B cell (primary cell): ENCODE measurements around the gene EXT2. TPM values are rescaled to one million over a fixed set of nuclear protein-coding genes. Genes with fewer than 3 reads are reported as not detected.

ENCODE experiments used
- ATAC-seq: fragments of 200-7000 bp; cut with Tn5 transposase; one replicate; pipeline ENCODE4 v1.10.0; 2021; ENCODE audit warnings: low read depth, mild to moderate bottlenecking, moderate number of reproducible peaks, moderate library complexity
- CTCF ChIA-PET: fragments of 350-600 bp; sonication (Branson Sonifier 250); formaldehyde crosslinking; loops from one replicate; lab custom pipeline; 2021; ENCODE audit warnings: antibody characterized with exemption, inconsistent platforms; lab: Charles Lee
- POLR2A ChIA-PET: fragments of 350-600 bp; sonication (Branson Sonifier 250); formaldehyde crosslinking; loops from one replicate; lab custom pipeline; 2021; ENCODE audit warnings: antibody characterized with exemption; lab: Charles Lee
- DNase-seq: peaks from one replicate; pipeline ENCODE4 v3.0.0; 2013
- H2AFZ ChIP-seq: 2 replicates; pipeline ENCODE4 v1.6.1; 2012; ENCODE audit warnings: mild to moderate bottlenecking, low read depth, low read length; ENCODE audit not compliant: insufficient read depth, poor library complexity, severe bottlenecking
- H3K27ac ChIP-seq, 2 donors: 1 replicate in 1 of 2; 2 replicates in 1 of 2; pipeline ENCODE4 v1.5.1; 2012 to 2013; ENCODE audit warnings: low read length in 2 of 2, mild to moderate bottlenecking in 2 of 2, moderate library complexity in 1 of 2
- H3K27me3 ChIP-seq, 4 experiments: fragments of 200-600 bp in 1 of 4; sonication (generic) in 1 of 4; replicated peaks in 1 of 4; 1 replicate in 2 of 4; 2 replicates in 2 of 4; pipeline versions ENCODE4 v1.6.1 to v1.7.0; 2013 to 2016; ENCODE audit warnings: low read length in 3 of 4, mild to moderate bottlenecking in 2 of 4, mixed read lengths in 1 of 4, moderate library complexity in 1 of 4; ENCODE audit not compliant: insufficient read depth in 4 of 4, control insufficient read depth in 3 of 4; ENCODE audit errors: control extremely low read depth in 1 of 4
- H3K36me3 ChIP-seq, 2 experiments: replicated peaks in 1 of 2; 1 replicate in 1 of 2; 2 replicates in 1 of 2; pipeline versions ENCODE4 v1.6.1 to v1.7.1; 2013; ENCODE audit warnings: low read length in 1 of 2; ENCODE audit not compliant: insufficient read depth in 2 of 2, control insufficient read depth in 1 of 2; ENCODE audit errors: control extremely low read depth in 1 of 2, extremely low read depth in 1 of 2
- H3K4me1 ChIP-seq, 2 donors: fragments of 200-600 bp in 1 of 2; sonication (generic) in 1 of 2; 1 replicate in 1 of 2; 2 replicates in 1 of 2; pipeline versions ENCODE4 v1.5.1 to v1.6.1; 2013 to 2017; ENCODE audit warnings: low read length in 2 of 2; ENCODE audit not compliant: control insufficient read depth in 2 of 2, insufficient read depth in 2 of 2
- H3K4me2 ChIP-seq: replicated peaks from 2 replicates; pipeline ENCODE3; 2012; ENCODE audit warnings: mild to moderate bottlenecking, low read depth, low read length; ENCODE audit not compliant: poor library complexity, severe bottlenecking
- H3K4me3 ChIP-seq, 5 experiments: fragments of 200-600 bp in 1 of 5; sonication (generic) in 1 of 5; 1 replicate in 3 of 5; 2 replicates in 2 of 5; pipeline versions ENCODE4 v1.5.1 to v1.7.0; 2011 to 2016; ENCODE audit warnings: low read length in 4 of 5, mild to moderate bottlenecking in 4 of 5, low read depth in 2 of 5, control low read depth in 1 of 5, moderate library complexity in 1 of 5; ENCODE audit not compliant: insufficient read depth in 1 of 5; ENCODE audit errors: control extremely low read depth in 1 of 5, extremely low read depth in 1 of 5
- H3K79me2 ChIP-seq: fragments of 200-600 bp; sonication (generic); one replicate; pipeline ENCODE4 v1.6.0; 2016; ENCODE audit warnings: low read length; ENCODE audit not compliant: control insufficient read depth, insufficient read depth
- H3K9ac ChIP-seq: fragments of 200-600 bp; sonication (generic); 2 replicates; pipeline ENCODE4 v1.6.1; 2017; ENCODE audit warnings: mild to moderate bottlenecking, low read length, moderate library complexity
- H3K9me3 ChIP-seq, 3 donors: one replicate each; pipeline versions ENCODE4 v1.6.1 to v1.7.1; 2013; ENCODE audit warnings: low read length in 2 of 3; ENCODE audit not compliant: control insufficient read depth in 2 of 3, insufficient read depth in 1 of 3; ENCODE audit errors: control extremely low read depth in 1 of 3
- H4K20me1 ChIP-seq: 2 replicates; pipeline ENCODE4 v1.6.0; 2012; ENCODE audit warnings: mild to moderate bottlenecking, low read length; ENCODE audit not compliant: insufficient read depth, control insufficient read depth, poor library complexity, severe bottlenecking
- H3K27ac Mint-ChIP-seq: one replicate; pipeline ENCODE4 v1.8.0; 2021; ENCODE audit warnings: mixed read lengths
- H3K27me3 Mint-ChIP-seq: one replicate; pipeline ENCODE4 v1.8.0; 2021; ENCODE audit warnings: mixed read lengths
- H3K4me1 Mint-ChIP-seq: one replicate; pipeline ENCODE4 v1.8.0; 2021; ENCODE audit warnings: mixed read lengths
- H3K4me3 Mint-ChIP-seq: one replicate; pipeline ENCODE4 v1.8.0; 2021; ENCODE audit warnings: mixed read lengths
- H3K9me3 Mint-ChIP-seq: one replicate; pipeline ENCODE4 v1.8.0; 2022; ENCODE audit warnings: mixed read lengths; ENCODE audit not compliant: insufficient read depth
- EZH2 ChIP-seq: IDR thresholded peaks from 2 replicates; pipeline ENCODE4 v1.6.1; 2012; ENCODE audit warnings: borderline replicate concordance, low read depth, mild to moderate bottlenecking, moderate library complexity, low read length; ENCODE audit not compliant: insufficient read depth, poor library complexity, severe bottlenecking
- WGBS: methylation state at CpG from one replicate; pipeline ENCODE4 v1.1.5; 2013; ENCODE audit warnings: missing lambda C conversion rate; ENCODE audit not compliant: insufficient coverage; 5-methylcytosine and 5-hydroxymethylcytosine counted together
- intact Hi-C: fragments of 100-400 bp; cut with micrococcal nuclease; formaldehyde crosslinking; loops from one replicate; pipeline ENCODE4 v1.10.0; 2022
- polyA plus RNA-seq: library from polyadenylated mRNA; depleted of rRNA; stranded (reverse); fragments of >200 nt; gene quantifications from 2 replicates; pipeline ENCODE4 v1.2.3, GENCODE V29; 2012
- total RNA-seq, 2 donors: library from RNA; stranded (reverse); fragments of 120-200 nt in 1 of 2; gene quantifications; 1 replicate in 1 of 2; 2 replicates in 1 of 2; pipeline versions ENCODE4 v1.2.3 to v1.2.4, GENCODE V29; 2013 to 2022
- TF ChIP-seq, protein P1 (sequence below): fragments of 200-600 bp; IDR thresholded peaks from one replicate; pipeline ENCODE4 v1.8.0; 2022; ENCODE audit warnings: antibody characterized with exemption, mild to moderate bottlenecking

The EXT2 gene
- total and polyA plus RNA-seq, 2 donors (not counting 1 experiment from before 2014, with no cell fraction given): 11.0 to 27.8 TPM

DNA sequence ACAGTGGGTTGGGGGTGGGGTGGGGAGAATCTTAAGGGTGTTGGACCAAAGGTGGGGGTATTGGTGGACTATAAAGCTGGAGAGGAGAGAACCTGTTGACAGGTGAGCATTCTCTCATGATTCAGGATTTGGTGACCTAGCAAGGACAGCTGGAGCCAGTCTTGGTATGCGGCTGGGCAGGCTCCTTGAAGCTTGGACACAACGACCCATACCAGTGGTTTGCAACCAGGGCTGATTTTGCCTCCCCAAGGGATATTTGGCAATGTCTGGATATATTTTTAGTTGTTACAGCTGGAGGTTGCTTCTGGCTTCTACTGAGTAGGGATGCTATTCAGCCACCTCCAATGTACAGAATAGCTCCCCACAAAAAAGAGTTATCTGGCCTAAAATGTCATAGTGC is 5.6 kb downstream of the EXT2 start:
- 93% methylated on average over 2 of the region's 2 CpGs for WGBS
- ATAC-seq: no peak
- H3K4me2 ChIP-seq: no peak overlapping the region
- no peaks in the 10 kb centered on the region for H3K9me3 ChIP-seq
- no peak overlapping the region for H3K9ac ChIP-seq
- no peak overlapping the region for H3K27ac ChIP-seq
- no peaks in the 10 kb centered on the region for H3K36me3 ChIP-seq
- no peak overlapping the region for H3K27ac Mint-ChIP-seq
- H3K4me1 ChIP-seq: peaks cover 9% of the 10 kb centered on the region in 2 donors
- TF ChIP-seq, protein P1, sequence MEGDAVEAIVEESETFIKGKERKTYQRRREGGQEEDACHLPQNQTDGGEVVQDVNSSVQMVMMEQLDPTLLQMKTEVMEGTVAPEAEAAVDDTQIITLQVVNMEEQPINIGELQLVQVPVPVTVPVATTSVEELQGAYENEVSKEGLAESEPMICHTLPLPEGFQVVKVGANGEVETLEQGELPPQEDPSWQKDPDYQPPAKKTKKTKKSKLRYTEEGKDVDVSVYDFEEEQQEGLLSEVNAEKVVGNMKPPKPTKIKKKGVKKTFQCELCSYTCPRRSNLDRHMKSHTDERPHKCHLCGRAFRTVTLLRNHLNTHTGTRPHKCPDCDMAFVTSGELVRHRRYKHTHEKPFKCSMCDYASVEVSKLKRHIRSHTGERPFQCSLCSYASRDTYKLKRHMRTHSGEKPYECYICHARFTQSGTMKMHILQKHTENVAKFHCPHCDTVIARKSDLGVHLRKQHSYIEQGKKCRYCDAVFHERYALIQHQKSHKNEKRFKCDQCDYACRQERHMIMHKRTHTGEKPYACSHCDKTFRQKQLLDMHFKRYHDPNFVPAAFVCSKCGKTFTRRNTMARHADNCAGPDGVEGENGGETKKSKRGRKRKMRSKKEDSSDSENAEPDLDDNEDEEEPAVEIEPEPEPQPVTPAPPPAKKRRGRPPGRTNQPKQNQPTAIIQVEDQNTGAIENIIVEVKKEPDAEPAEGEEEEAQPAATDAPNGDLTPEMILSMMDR: no peak
- no peak for TF ChIP-seq EZH2
- no peak overlapping the region for H3K4me3 ChIP-seq
- ChIA-PET CTCF (interaction anchor here (0.6 to 1.6 kb wide), 3 partner anchors 9 to 1412 kb away, joined by 3 to 5 read pairs (median 4); no protein-coding TSS in a partner anchor), POLR2A (no interaction called here)
- no peak overlapping the region for H3K4me3 Mint-ChIP-seq
- H3K9me3 Mint-ChIP-seq: no peaks in the 10 kb centered on the region
- no peak for DNase-seq
- H3K27me3 Mint-ChIP-seq: no peaks in the 10 kb centered on the region
- peaks cover 36% of the 10 kb centered on the region for H3K79me2 ChIP-seq
- peaks cover 23% of the 10 kb centered on the region for H3K4me1 Mint-ChIP-seq
- H4K20me1 ChIP-seq: peaks cover 26% of the 10 kb centered on the region
- H2AFZ ChIP-seq: no peak overlapping the region
- intact Hi-C loops: no loop called here
- H3K27me3 ChIP-seq: no peaks in the 10 kb centered on the region

DNA sequence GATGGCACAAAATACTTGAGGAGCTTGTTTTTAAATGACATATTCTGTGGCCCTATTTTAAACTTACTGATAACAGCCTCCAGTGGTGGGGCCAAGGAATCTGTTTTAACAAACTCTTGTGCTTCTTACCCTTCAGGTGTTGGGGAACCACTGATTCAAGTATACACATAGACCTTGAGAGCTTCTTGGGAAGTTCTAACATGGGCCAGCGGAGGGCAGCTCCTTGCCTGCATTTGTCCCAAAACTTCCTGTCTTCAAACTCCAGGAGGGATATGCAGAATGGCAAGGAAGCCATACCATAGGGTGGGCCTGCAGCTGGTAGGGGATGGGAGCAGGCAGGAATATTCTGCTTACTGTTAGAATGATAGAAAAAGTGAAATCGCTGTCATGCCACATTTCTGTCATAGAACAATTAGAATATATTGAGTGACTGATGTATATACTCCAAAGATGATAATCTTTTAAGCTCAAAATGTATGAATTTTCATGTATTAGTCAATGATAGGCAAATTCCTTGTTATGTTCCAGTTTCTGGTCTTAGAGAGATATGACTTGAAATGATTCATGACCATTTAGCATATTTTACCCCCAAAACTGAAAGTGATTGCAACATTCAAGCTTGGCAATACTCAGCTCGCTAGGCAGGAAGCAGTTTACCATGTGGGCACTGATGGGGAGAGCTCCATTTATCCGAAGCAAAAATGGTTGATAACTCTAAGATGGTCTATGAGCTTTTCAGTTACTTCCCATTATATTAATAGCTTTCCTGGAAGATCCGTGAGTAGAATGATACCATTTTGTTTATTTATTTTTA is 9.2 kb downstream of the EXT2 start:
- CTCF ChIA-PET: interaction anchor here (0.5 to 4.5 kb wide), 3 partner anchors 11 to 33 kb away, joined by 3 to 61 read pairs (median 3); partner anchors contain the start of gene EXT2
- H3K4me3 Mint-ChIP-seq: no peak overlapping the region
- H3K27me3 Mint-ChIP-seq: no peaks in the 10 kb centered on the region
- H3K4me1 Mint-ChIP-seq: peaks cover 7% of the 10 kb centered on the region
- H2AFZ ChIP-seq: no peak overlapping the region
- peaks cover 17% of the 10 kb centered on the region for H3K79me2 ChIP-seq
- intact Hi-C loops: loop anchor here (1.0 kb wide), 1 partner anchor 9 kb away; the partner anchor contains the start of gene EXT2
- DNase-seq (no peak), ATAC-seq (no peak)
- H3K36me3 ChIP-seq: peaks cover 0 to 3% of the 10 kb centered on the region in 2 experiments
- no peak overlapping the region for H3K9ac ChIP-seq
- no peak overlapping the region for H3K4me2 ChIP-seq
- no peak overlapping the region for H3K27ac Mint-ChIP-seq
- no peaks in the 10 kb centered on the region for H3K4me1 ChIP-seq
- no peaks in the 10 kb centered on the region for H3K9me3 ChIP-seq
- POLR2A ChIA-PET: no interaction called here
- no peaks in the 10 kb centered on the region for H3K27me3 ChIP-seq
- no peak overlapping the region for H3K27ac ChIP-seq
- TF ChIP-seq, protein P1: no peak
- TF ChIP-seq EZH2: no peak
- H3K9me3 Mint-ChIP-seq: no peaks in the 10 kb centered on the region
- H4K20me1 ChIP-seq: peaks cover 22% of the 10 kb centered on the region
- no peak overlapping the region for H3K4me3 ChIP-seq
- 100% methylated on average over 1 of the region's 5 CpGs for WGBS
